ENCODE data around the gene PNPLA6. TPM values are rescaled to one million over a fixed set of nuclear protein-coding genes. Genes with fewer than 3 reads are reported as not detected.

Gene PNPLA6
- total RNA-seq, 1 donor, result 106 TPM

DNA sequence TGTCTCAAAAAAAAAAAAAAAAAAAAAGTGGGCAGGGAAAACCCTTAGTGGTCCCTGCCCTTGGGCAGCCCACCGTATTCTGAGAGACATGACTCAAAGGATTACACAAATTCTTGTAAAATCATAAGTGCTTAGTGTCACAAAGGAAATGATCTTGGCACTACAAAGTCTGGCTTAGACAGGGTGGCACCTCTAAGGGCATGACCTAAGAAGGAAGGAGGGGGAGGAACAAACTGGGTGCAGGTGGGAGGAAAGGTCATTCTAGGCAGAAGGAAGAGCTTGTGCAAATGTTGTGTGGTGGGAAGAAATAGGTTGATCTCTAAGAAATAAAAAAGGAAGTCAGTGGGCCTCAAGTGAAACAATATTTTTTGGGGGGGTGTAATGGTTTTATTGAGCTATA, 10.4 kb downstream of the PNPLA6 start:
- TF ChIP-seq CTCF (IDR thresholded peaks at IDR 0.05; ENCODE audit: insufficient read depth, low read depth, low read length), result no peak
- no peak for DNase-seq (ENCODE audit: low read depth)
- no peak overlapping the region for H3K4me3 ChIP-seq (ENCODE audit: low read depth, low read length)

- DNase-seq (ENCODE audit: low read depth), result no peak
- TF ChIP-seq CTCF (IDR thresholded peaks at IDR 0.05; ENCODE audit: insufficient read depth, low read depth, low read length), result no peak
- no peak overlapping the region for H3K4me3 ChIP-seq (ENCODE audit: low read depth, low read length)
Observed at GRCh38 chr19:7547159-7547558, 11.6 kb downstream of the PNPLA6 start.

- H3K4me3 ChIP-seq (ENCODE audit: low read depth, low read length), result no peak overlapping the region
- no peak for TF ChIP-seq CTCF (IDR thresholded peaks at IDR 0.05; ENCODE audit: insufficient read depth, low read depth, low read length)
- DNase-seq (ENCODE audit: low read depth), result no peak
Observed at GRCh38 chr19:7549429-7550148, 14.1 kb downstream of the PNPLA6 start.

DNA sequence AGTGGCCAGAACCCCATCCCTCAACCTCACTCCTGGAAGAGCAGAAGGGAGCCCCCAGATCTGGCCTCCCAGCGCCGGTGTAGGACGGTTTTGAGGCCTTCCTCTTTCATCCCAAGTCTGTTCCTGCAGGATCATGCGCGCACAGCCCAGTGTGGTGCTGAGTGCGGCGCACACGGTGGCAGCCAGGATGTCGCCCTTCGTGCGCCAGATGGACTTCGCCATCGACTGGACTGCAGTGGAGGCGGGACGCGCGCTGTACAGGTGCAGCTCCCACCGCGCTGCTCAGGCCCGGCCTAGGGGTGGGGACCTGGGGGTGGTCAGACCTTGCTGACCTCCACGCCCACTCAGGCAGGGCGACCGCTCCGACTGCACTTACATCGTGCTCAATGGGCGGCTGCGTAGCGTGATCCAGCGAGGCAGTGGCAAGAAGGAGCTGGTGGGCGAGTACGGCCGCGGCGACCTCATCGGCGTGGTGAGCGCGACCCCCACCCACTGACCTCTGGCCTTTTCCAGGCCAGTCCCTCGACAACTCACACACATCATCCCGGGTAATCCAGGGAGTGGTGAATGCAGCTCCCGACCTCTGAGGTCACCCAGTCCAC, 14.8 kb downstream of the PNPLA6 start:
- no peak for TF ChIP-seq CTCF (IDR thresholded peaks at IDR 0.05; ENCODE audit: insufficient read depth, low read depth, low read length)
- no peak for DNase-seq (ENCODE audit: low read depth)

GRCh38 chr19:7550987-7551761, 15.7 kb downstream of the PNPLA6 start:
- no peak for TF ChIP-seq CTCF (IDR thresholded peaks at IDR 0.05; ENCODE audit: insufficient read depth, low read depth, low read length)

More for the DNA sequence above, 14.8 kb downstream of the PNPLA6 start:
- no peak overlapping the region for H3K4me3 ChIP-seq (ENCODE audit: low read depth, low read length)

DNA sequence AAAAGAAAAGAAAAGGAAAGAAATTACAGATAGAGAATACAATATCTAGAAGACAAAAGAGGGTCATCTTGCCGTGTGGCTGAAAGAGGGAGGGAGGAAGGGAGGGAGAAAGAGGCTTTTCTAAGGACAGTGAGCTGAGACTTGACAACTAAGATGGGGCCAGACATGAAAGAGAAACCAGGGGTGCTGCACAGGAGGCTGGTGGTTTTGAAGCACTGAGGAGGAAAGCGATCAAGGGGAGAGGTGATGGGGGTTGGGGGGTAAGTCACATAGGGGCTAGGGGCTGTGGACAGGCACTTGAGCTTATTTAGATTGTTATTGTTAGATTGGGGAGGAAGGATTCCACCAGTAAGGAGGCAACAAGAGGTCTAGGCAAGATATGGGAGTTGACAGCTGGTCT, 17.3 kb downstream of the PNPLA6 start:
- no peak for DNase-seq (ENCODE audit: low read depth)
- H3K4me3 ChIP-seq (ENCODE audit: low read depth, low read length), result no peak overlapping the region
- TF ChIP-seq CTCF (IDR thresholded peaks at IDR 0.05; ENCODE audit: insufficient read depth, low read depth, low read length), result no peak

More at GRCh38 chr19:7550987-7551761, 15.7 kb downstream of the PNPLA6 start:
- no peak overlapping the region for H3K4me3 ChIP-seq (ENCODE audit: low read depth, low read length)
- peak; percentile 18 for DNase-seq (ENCODE audit: low read depth)

Data from fibroblast of villous mesenchyme (primary cell).